ENCODE results near the gene COA1.

The COA1 gene

GRCh38 chr7:43769281-43769680 lies 40.0 kb upstream of the COA1 start:
- Histone ChIP-seq H3K9me3 (ENCODE audit: insufficient read depth, low read length) (no peaks in the 10 kb centered on the region), H3K27me3 (ENCODE audit: low read length) (no peaks in the 10 kb centered on the region), H2AFZ (ENCODE audit: low read depth, low read length, severe bottlenecking) (no peak overlapping the region), H3K9ac (ENCODE audit: low read length) (no peak overlapping the region), H3K4me3 (ENCODE audit: insufficient read depth, low read length, poor library complexity, severe bottlenecking) (no peak overlapping the region), H3K4me2 (ENCODE audit: low read depth, low read length, poor library complexity, severe bottlenecking) (no peak overlapping the region), H4K20me1 (ENCODE audit: low read depth, low read length) (no peaks in the 10 kb centered on the region), H3K27ac (ENCODE audit: low read depth, low read length) (no peak overlapping the region), H3K79me2 (ENCODE audit: insufficient read depth, low read length) (no peaks in the 10 kb centered on the region), H3K9me2 (replicated peaks; ENCODE audit: insufficient read depth, low read length) (no peaks in the 10 kb centered on the region), H3K36me3 (ENCODE audit: low read length) (no peaks in the 10 kb centered on the region), H3F3A (ENCODE audit: insufficient read depth) (no peaks in the 10 kb centered on the region)
- no peak for TF ChIP-seq EZH2phosphoT487 (conservative IDR thresholded peaks at IDR 0.05; ENCODE audit: low read length)
- TF ChIP-seq, protein P1, sequence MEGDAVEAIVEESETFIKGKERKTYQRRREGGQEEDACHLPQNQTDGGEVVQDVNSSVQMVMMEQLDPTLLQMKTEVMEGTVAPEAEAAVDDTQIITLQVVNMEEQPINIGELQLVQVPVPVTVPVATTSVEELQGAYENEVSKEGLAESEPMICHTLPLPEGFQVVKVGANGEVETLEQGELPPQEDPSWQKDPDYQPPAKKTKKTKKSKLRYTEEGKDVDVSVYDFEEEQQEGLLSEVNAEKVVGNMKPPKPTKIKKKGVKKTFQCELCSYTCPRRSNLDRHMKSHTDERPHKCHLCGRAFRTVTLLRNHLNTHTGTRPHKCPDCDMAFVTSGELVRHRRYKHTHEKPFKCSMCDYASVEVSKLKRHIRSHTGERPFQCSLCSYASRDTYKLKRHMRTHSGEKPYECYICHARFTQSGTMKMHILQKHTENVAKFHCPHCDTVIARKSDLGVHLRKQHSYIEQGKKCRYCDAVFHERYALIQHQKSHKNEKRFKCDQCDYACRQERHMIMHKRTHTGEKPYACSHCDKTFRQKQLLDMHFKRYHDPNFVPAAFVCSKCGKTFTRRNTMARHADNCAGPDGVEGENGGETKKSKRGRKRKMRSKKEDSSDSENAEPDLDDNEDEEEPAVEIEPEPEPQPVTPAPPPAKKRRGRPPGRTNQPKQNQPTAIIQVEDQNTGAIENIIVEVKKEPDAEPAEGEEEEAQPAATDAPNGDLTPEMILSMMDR (IDR thresholded peaks at IDR 0.05; ENCODE audit: insufficient read depth, low read length, poor library complexity, severe bottlenecking), result no peak

DNA sequence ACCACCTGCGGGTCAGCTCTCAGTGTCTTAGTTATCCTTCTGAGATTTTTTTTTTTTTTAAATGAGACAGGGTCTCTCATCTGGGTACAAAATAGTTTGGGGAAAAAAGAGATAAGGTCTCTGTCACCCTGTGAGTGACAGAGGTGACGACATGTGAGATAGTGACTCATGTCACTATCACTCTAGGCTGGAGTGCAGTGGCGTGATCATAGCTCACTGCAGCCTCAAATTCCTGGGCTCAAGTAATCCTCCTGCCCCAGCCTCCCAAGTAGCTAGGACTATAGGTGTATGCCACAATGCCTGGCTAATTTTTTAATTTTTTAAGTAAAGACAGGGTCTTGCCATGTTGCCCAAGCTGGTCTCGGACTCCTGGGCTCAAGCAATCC lies 39.6 kb upstream of the COA1 start:
- no peak overlapping the region for H2AFZ ChIP-seq (ENCODE audit: low read depth, low read length, severe bottlenecking)
- no peaks in the 10 kb centered on the region for H3F3A ChIP-seq (ENCODE audit: insufficient read depth)
- no peaks in the 10 kb centered on the region for H3K79me2 ChIP-seq (ENCODE audit: insufficient read depth, low read length)
- no peak for TF ChIP-seq EZH2phosphoT487 (conservative IDR thresholded peaks at IDR 0.05; ENCODE audit: low read length)
- TF ChIP-seq, protein P1 (IDR thresholded peaks at IDR 0.05; ENCODE audit: insufficient read depth, low read length, poor library complexity, severe bottlenecking), result no peak
- no peaks in the 10 kb centered on the region for H4K20me1 ChIP-seq (ENCODE audit: low read depth, low read length)
- H3K9ac ChIP-seq (ENCODE audit: low read length), result no peak overlapping the region
- H3K9me3 ChIP-seq (ENCODE audit: insufficient read depth, low read length), result no peaks in the 10 kb centered on the region
- H3K4me2 ChIP-seq (ENCODE audit: low read depth, low read length, poor library complexity, severe bottlenecking), result no peak overlapping the region
- H3K36me3 ChIP-seq (ENCODE audit: low read length), result no peaks in the 10 kb centered on the region
- no peak overlapping the region for H3K27ac ChIP-seq (ENCODE audit: low read depth, low read length)
- no peaks in the 10 kb centered on the region for H3K9me2 ChIP-seq (replicated peaks; ENCODE audit: insufficient read depth, low read length)
- H3K27me3 ChIP-seq (ENCODE audit: low read length), result no peaks in the 10 kb centered on the region
- no peak overlapping the region for H3K4me3 ChIP-seq (ENCODE audit: insufficient read depth, low read length, poor library complexity, severe bottlenecking)

DNA sequence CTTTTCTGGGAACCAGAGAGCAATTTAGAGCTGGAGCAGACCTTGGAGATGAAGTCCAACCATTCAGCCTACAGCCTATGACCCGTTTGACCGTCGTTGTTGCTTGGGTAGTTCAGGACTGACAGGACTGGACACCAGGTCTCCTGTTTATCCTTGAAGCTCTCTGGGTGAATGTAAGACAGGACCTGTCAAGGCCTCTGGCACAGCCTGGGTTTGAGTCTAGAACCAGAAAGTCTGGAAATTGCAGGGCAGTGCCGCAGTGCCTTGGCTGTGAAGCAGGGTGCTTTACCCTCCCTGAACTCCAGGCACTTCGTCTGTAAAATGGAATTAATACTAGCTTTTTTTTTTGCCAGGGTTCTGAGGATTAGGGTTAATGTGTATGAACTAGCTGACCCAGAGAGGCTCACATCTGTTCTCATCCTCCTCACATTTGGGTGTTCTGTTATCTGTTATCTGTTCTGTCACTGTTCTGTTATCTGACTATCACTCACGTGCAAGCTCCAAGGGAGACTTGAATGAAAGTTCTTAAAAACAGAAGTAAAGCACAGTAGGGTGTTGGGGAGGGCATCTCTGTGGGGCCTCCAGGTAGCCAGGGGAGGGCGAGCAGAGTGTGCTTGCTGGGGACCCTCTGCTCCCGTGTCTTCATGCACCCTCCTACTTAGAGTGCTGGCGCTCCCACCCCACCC lies 39.0 kb upstream of the COA1 start:
- H3F3A ChIP-seq (ENCODE audit: insufficient read depth), result no peaks in the 10 kb centered on the region
- no peaks in the 10 kb centered on the region for H3K27me3 ChIP-seq (ENCODE audit: low read length)
- no peak overlapping the region for H3K27ac ChIP-seq (ENCODE audit: low read depth, low read length)
- no peak overlapping the region for H3K4me3 ChIP-seq (ENCODE audit: insufficient read depth, low read length, poor library complexity, severe bottlenecking)
- H3K9me2 ChIP-seq (replicated peaks; ENCODE audit: insufficient read depth, low read length), result no peaks in the 10 kb centered on the region
- no peak overlapping the region for H3K9ac ChIP-seq (ENCODE audit: low read length)
- H3K4me2 ChIP-seq (ENCODE audit: low read depth, low read length, poor library complexity, severe bottlenecking), result no peak overlapping the region
- H4K20me1 ChIP-seq (ENCODE audit: low read depth, low read length), result no peaks in the 10 kb centered on the region
- H2AFZ ChIP-seq (ENCODE audit: low read depth, low read length, severe bottlenecking), result no peak overlapping the region
- TF ChIP-seq, protein P1 (IDR thresholded peaks at IDR 0.05; ENCODE audit: insufficient read depth, low read length, poor library complexity, severe bottlenecking), result no peak
- no peak for TF ChIP-seq EZH2phosphoT487 (conservative IDR thresholded peaks at IDR 0.05; ENCODE audit: low read length)
- H3K36me3 ChIP-seq (ENCODE audit: low read length), result no peaks in the 10 kb centered on the region
- H3K9me3 ChIP-seq (ENCODE audit: insufficient read depth, low read length), result no peaks in the 10 kb centered on the region
- H3K79me2 ChIP-seq (ENCODE audit: insufficient read depth, low read length), result no peaks in the 10 kb centered on the region

Measured in SU-DHL-6 (cell line).